ENCODE results near the gene MNAT1.
"Not testable (repeated sequence)": the region's sequence is repeated elsewhere in the genome, so short reads cannot be mapped to it uniquely, and the experiment has no call there.

The MNAT1 gene

DNA sequence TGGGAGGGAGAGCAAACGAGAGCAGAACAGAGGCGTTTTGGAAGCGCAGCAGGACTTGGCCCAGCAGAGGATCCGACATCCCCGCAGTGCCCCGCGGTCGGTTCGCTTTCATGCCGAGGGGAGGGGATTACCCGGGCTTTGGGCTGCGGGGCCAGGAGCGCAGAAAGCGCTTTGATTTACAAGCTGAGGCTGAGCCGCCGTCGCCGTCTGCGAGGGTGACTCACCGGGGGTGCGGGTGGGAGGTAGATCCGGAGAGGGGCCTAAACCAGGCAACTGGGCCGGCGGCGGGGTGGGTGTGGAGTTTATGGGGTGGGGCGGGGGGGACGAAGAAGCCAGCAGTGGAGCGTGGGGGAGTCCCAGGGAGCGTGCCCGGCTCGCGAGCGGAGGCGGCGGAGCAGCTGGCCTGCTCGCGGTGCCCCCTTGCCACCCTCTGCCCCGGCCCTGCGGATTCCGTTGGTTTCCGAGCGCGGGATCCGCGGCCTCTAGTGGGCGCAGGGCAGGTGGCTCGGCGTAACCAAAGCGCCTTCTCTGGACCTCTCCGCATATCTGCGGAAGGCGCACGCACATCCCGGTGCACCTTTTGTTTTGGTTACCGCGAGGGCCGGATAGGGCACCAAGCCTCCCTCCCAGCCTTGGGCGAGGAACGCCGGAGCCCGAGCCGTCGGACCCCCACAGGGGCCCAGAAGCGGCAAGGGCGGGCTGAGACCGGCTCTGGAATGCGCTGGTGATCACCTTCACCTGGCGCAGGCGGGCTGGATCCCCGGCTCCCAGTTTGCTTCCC lies 13.0 kb upstream of the MNAT1 start:
- Histone ChIP-seq H3K4me3 (ENCODE audit: low read depth in 1 of 2, low read length in 2 of 2) (peak overlapping the region; percentile 38 to 93), H3K27ac (ENCODE audit: low read length) (no peak overlapping the region), H3K27me3 (ENCODE audit: low read depth, low read length) (peaks cover 11% of the 10 kb centered on the region), H3K4me1 (ENCODE audit: control insufficient read depth in 1 of 2, insufficient read depth in 2 of 2, low read length in 2 of 2) (peaks cover 0 to 18% of the 10 kb centered on the region in 2 donors), H3K36me3 (ENCODE audit: control insufficient read depth in 1 of 2, insufficient read depth in 2 of 2, low read length in 2 of 2) (no peaks in the 10 kb centered on the region), H3K9me3 (ENCODE audit: control insufficient read depth in 1 of 2, low read length in 2 of 2) (no peaks in the 10 kb centered on the region)

- H3K4me3 ChIP-seq (ENCODE audit: low read depth in 1 of 2, low read length in 2 of 2): peak overlapping the region; percentile 38 to 93
- peaks cover 11% of the 10 kb centered on the region for H3K27me3 ChIP-seq (ENCODE audit: low read depth, low read length)
- H3K9me3 ChIP-seq (ENCODE audit: control insufficient read depth in 1 of 2, low read length in 2 of 2): no peaks in the 10 kb centered on the region
- H3K27ac ChIP-seq (ENCODE audit: low read length): no peak overlapping the region
- peaks cover 0 to 18% of the 10 kb centered on the region in 2 donors for H3K4me1 ChIP-seq (ENCODE audit: control insufficient read depth in 1 of 2, insufficient read depth in 2 of 2, low read length in 2 of 2)
- no peaks in the 10 kb centered on the region for H3K36me3 ChIP-seq (ENCODE audit: control insufficient read depth in 1 of 2, insufficient read depth in 2 of 2, low read length in 2 of 2)
Observed at GRCh38 chr14:60722107-60722356, 12.5 kb upstream of the MNAT1 start.

DNA sequence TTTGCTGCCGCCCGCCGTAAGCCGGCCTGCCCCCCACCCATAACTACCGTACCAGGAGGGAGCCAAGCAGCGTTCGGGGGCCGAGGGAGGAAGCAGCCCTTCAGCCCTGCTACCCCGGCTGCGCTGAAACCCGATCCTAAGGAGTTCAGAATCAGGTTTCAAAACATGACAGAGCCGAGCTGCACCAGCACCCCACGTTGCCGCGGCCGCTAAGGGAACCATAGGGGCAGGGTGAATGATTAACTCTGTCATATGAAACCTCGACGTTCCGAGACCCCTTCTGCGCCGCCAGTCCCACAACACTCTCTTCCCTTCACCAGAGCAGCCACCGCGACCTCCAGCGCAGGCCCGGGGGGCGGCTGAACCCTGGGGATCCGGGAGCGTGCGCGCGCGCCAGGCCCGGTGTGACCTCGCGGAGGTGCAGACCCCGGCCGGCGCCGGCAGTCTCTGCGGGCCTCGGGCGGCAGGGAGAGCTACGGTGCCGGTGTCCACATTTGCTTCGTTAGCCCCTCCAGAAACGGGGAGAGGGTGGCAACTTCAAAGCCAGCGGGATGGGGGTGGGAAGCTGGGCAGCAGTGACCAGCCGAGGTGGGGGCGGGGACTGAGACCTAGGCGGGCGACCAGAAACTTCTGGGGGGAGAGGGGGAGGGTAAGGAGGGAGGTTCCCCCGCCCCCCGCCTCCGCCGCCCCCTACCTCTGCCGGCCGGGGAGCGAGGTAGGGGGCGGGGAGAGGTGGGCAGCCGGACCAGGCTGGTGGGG lies 12.0 kb upstream of the MNAT1 start:
- Histone ChIP-seq H3K27ac (ENCODE audit: low read length) (no peak overlapping the region), H3K9me3 (ENCODE audit: control insufficient read depth in 1 of 2, low read length in 2 of 2) (no peaks in the 10 kb centered on the region), H3K4me3 (ENCODE audit: low read depth in 1 of 2, low read length in 2 of 2) (peak overlapping the region; percentile 80 to 93), H3K27me3 (ENCODE audit: low read depth, low read length) (peaks cover 11% of the 10 kb centered on the region), H3K36me3 (ENCODE audit: control insufficient read depth in 1 of 2, insufficient read depth in 2 of 2, low read length in 2 of 2) (no peaks in the 10 kb centered on the region), H3K4me1 (ENCODE audit: control insufficient read depth in 1 of 2, insufficient read depth in 2 of 2, low read length in 2 of 2) (peaks cover 0 to 18% of the 10 kb centered on the region in 2 donors)

- Histone ChIP-seq H3K36me3 (ENCODE audit: control insufficient read depth in 1 of 2, insufficient read depth in 2 of 2, low read length in 2 of 2) (no peaks in the 10 kb centered on the region), H3K4me1 (ENCODE audit: control insufficient read depth in 1 of 2, insufficient read depth in 2 of 2, low read length in 2 of 2) (peaks cover 0 to 18% of the 10 kb centered on the region in 2 donors), H3K9me3 (ENCODE audit: control insufficient read depth in 1 of 2, low read length in 2 of 2) (no peaks in the 10 kb centered on the region), H3K27me3 (ENCODE audit: low read depth, low read length) (peaks cover 11% of the 10 kb centered on the region), H3K27ac (ENCODE audit: low read length) (peak overlapping the region; percentile 16), H3K4me3 (ENCODE audit: low read depth in 1 of 2, low read length in 2 of 2) (peak overlapping the region; percentile 80 to 93)
Observed at GRCh38 chr14:60723116-60723906, 11.2 kb upstream of the MNAT1 start.

GRCh38 chr14:60723907-60724618 lies 10.5 kb upstream of the MNAT1 start, which contains the start of gene SIX4:
Gene SIX4, minus strand, starts transcription at chr14:60724351. Its CDS starts 277 bp downstream, at chr14:60724074.
- peaks cover 11% of the 10 kb centered on the region for H3K27me3 ChIP-seq (ENCODE audit: low read depth, low read length)
- peak within 1 kb of the TSS; percentile 80 to 93 for H3K4me3 ChIP-seq (ENCODE audit: low read depth in 1 of 2, low read length in 2 of 2)
- H3K9me3 ChIP-seq (ENCODE audit: control insufficient read depth in 1 of 2, low read length in 2 of 2): no peaks in the 10 kb centered on the region
- H3K4me1 ChIP-seq (ENCODE audit: control insufficient read depth in 1 of 2, insufficient read depth in 2 of 2, low read length in 2 of 2): peaks cover 0 to 18% of the 10 kb centered on the region in 2 donors
- H3K27ac ChIP-seq (ENCODE audit: low read length): peak within 1 kb of the TSS; percentile 71
- no peaks in the 10 kb centered on the region for H3K36me3 ChIP-seq (ENCODE audit: control insufficient read depth in 1 of 2, insufficient read depth in 2 of 2, low read length in 2 of 2)

GRCh38 chr14:60731291-60731690 lies 3.3 kb upstream of the MNAT1 start:
- H3K27ac ChIP-seq (ENCODE audit: low read length); H3K27me3 ChIP-seq (ENCODE audit: low read depth, low read length); H3K9me3 ChIP-seq (ENCODE audit: control insufficient read depth in 1 of 2, low read length in 2 of 2); H3K4me1 ChIP-seq (ENCODE audit: control insufficient read depth in 1 of 2, insufficient read depth in 2 of 2, low read length in 2 of 2); H3K36me3 ChIP-seq (ENCODE audit: control insufficient read depth in 1 of 2, insufficient read depth in 2 of 2, low read length in 2 of 2); H3K4me3 ChIP-seq (ENCODE audit: low read depth in 1 of 2, low read length in 2 of 2): not testable (repeated sequence)

GRCh38 chr14:60732840-60733483 lies 1.6 kb upstream of the MNAT1 start:
- H3K9me3 ChIP-seq (ENCODE audit: control insufficient read depth in 1 of 2, low read length in 2 of 2): no peaks in the 10 kb centered on the region
- H3K27me3 ChIP-seq (ENCODE audit: low read depth, low read length): no peaks in the 10 kb centered on the region

GRCh38 chr14:60735416-60735815 lies 855 bp downstream of the MNAT1 start:
- Histone ChIP-seq H3K27me3 (ENCODE audit: low read depth, low read length) (no peaks in the 10 kb centered on the region), H3K36me3 (ENCODE audit: control insufficient read depth in 1 of 2, insufficient read depth in 2 of 2, low read length in 2 of 2) (no peaks in the 10 kb centered on the region), H3K4me1 (ENCODE audit: control insufficient read depth in 1 of 2, insufficient read depth in 2 of 2, low read length in 2 of 2) (peaks cover 6 to 13% of the 10 kb centered on the region in 2 donors), H3K4me3 (ENCODE audit: low read depth in 1 of 2, low read length in 2 of 2) (peak overlapping the region; percentile 93 to 95), H3K27ac (ENCODE audit: low read length) (peak overlapping the region; percentile 78), H3K9me3 (ENCODE audit: control insufficient read depth in 1 of 2, low read length in 2 of 2) (no peaks in the 10 kb centered on the region)

More at GRCh38 chr14:60732840-60733483, 1.6 kb upstream of the MNAT1 start:
- Histone ChIP-seq H3K36me3 (ENCODE audit: control insufficient read depth in 1 of 2, insufficient read depth in 2 of 2, low read length in 2 of 2) (no peaks in the 10 kb centered on the region), H3K4me1 (ENCODE audit: control insufficient read depth in 1 of 2, insufficient read depth in 2 of 2, low read length in 2 of 2) (peaks cover 6 to 13% of the 10 kb centered on the region in 2 donors), H3K4me3 (ENCODE audit: low read depth in 1 of 2, low read length in 2 of 2) (no peak overlapping the region), H3K27ac (ENCODE audit: low read length) (no peak overlapping the region)

DNA sequence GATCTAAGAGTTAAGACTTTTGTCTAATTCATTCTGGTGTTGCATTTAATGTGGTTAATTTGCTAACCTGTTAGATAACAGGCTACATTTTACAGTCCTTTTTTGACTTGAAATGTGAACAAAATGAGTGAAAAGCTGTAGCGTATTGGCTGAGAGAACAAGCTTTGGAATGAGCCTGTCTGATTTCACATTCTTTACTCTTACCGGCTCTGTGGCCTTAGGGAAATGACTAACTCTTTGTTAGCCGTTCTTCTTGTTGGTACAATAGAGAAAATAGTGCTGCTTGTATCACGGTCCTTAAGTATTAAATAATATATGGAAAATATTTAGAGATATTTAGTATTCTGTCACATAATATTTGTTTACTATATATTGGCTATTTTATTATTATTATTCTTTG lies 1.9 kb downstream of the MNAT1 start:
- H3K36me3 ChIP-seq (ENCODE audit: control insufficient read depth in 1 of 2, insufficient read depth in 2 of 2, low read length in 2 of 2): no peaks in the 10 kb centered on the region
- H3K27me3 ChIP-seq (ENCODE audit: low read depth, low read length): no peaks in the 10 kb centered on the region
- H3K4me1 ChIP-seq (ENCODE audit: control insufficient read depth in 1 of 2, insufficient read depth in 2 of 2, low read length in 2 of 2): peaks cover 6 to 13% of the 10 kb centered on the region in 2 donors
- no peak overlapping the region for H3K27ac ChIP-seq (ENCODE audit: low read length)
- no peaks in the 10 kb centered on the region for H3K9me3 ChIP-seq (ENCODE audit: control insufficient read depth in 1 of 2, low read length in 2 of 2)
- H3K4me3 ChIP-seq (ENCODE audit: low read depth in 1 of 2, low read length in 2 of 2): peak overlapping the region; percentile 93 to 95

DNA sequence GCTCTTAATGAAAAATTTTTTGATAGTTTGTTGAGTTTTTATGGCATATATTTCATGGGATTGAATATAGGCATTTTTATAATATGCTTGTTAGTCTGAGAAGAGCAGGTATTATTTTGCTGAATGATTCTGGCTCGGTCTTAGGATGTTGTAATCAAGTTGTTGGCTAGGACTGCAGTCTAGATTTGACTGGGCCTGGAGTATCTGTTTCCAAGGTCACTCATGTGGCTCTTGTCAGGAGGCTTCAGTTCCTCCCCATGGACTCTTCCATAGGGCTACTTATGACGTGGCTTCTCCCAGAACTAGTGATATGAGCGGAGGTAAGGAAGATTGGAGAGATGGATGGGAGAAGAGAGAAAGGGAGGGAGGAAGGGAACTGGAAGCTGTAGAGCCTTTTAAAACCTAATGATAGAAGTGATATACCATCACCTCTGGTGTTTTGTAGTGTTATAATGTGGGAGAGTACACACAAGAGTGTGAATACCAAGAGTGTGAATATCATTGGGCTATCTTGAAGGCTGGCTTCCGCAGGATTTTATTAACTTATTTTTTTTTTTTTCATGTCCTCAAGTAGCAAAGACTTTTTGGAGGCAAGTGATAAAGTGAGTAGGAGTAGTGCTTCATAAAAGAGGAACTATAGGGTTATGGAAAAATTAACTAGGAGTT lies 4.4 kb downstream of the MNAT1 start:
- H3K4me3 ChIP-seq (ENCODE audit: low read depth in 1 of 2, low read length in 2 of 2): no peak overlapping the region
- no peaks in the 10 kb centered on the region for H3K36me3 ChIP-seq (ENCODE audit: control insufficient read depth in 1 of 2, insufficient read depth in 2 of 2, low read length in 2 of 2)
- H3K9me3 ChIP-seq (ENCODE audit: control insufficient read depth in 1 of 2, low read length in 2 of 2): no peaks in the 10 kb centered on the region
- no peak overlapping the region for H3K27ac ChIP-seq (ENCODE audit: low read length)
- no peaks in the 10 kb centered on the region for H3K27me3 ChIP-seq (ENCODE audit: low read depth, low read length)
- peaks cover 6 to 13% of the 10 kb centered on the region in 2 donors for H3K4me1 ChIP-seq (ENCODE audit: control insufficient read depth in 1 of 2, insufficient read depth in 2 of 2, low read length in 2 of 2)

All from muscle layer of duodenum (tissue), 2 donors.